GM10847 (cell line): ENCODE results near the gene ABAT.

Experiments
- POLR2A ChIP-seq: IDR thresholded peaks from 2 replicates; pipeline ENCODE4 v1.6.1; 2011; ENCODE audit not compliant: insufficient read length; ENCODE audit errors: extremely low read depth

ABAT gene

DNA sequence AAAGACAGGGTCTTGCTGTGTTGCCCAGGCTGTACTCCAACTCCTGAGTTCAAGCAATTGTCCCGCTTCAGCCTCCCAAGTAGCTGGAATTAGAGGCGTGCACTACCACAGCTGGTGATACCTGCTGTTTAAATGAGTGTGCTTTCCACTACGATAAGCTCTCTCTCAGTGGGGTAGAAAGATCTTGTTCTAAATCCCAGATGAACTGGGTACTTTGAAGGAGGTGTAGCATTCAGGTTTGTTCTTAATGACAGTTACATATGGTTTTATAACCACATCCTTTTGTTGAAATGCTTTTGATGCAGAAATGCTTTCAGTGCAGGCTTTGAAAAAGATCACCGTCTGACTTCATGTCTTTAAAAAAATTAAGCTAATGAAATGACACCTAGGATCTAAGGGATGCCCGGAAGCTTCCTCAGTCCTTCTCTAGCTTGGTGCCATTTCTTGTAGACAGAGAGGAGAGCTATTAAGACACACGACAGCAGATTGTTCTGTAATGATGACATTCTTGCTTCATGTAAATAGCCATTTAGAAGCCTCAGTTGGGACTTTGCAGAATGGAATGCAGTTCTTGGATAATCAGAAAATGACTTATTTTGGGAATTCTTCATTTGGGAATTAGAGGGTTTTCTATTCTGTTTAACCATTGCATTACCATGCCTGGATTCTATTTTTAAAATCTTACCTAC is 142.7 kb downstream of the ABAT start:
- TF ChIP-seq POLR2A: no peak

DNA sequence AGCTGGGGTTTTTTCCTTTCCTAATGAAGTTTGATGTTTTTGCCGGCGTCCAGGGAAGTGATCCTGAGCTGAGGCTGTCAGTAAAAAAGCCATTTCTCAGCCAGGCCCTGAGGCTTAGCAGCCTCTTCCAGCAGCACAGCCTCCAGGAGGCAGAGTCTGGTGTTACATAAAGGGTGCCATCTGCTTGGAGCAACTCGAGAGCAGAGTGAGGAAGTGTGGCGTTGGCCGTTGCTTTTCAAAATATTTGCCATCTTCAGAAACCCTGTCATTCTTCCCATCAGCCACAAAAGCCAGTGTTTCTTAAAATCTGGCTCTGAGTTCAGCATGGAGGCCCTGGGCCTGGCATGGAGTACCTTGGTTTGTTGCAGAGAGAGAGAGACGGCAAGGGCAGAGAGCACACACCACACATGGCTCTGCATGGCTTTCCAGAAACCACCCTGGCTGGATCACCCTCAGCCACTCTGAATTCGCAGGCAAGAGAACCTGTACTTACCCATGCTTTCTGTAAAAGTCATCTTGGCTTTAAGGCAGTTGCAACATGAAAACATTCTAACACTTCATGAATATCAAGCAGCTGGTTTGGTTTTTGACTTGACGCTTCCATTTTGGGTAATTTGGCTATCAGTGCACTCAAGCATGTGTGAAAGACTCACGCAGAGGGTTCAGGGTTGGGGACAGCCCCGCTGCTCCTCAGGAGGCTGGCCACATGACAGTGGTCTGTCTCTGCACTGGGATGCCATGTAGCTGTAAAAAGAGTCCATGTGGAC is 144.3 kb downstream of the ABAT start:
- TF ChIP-seq POLR2A: no peak

DNA sequence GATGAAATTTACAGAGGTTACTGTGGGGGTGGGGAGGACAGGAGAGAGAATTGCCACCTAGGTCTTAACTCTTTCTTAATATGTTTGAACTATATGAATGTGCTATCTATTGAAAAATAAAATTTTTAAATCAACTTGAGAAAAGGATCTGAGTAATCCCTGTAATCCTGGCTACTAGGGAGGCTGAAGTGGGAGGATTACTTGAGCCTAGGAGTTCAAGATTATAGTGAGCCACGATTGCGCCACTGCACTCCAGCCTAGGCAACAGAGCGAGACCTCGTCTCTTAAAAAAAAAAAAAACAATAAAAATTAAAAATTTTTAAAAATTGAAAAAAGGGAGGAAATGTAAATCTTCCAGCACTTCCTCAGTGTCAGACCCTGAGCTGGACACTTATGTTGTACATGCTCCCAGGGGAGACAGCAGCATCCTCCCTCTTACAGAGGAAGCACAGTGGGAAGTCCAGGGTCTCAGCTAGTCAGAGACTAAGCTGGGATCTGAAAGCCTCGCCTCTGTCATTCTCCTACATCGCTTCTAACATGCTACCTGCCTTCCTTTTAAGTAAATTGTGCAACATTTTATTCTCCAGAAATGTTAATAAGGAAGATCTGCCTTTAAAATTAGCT is 145.1 kb downstream of the ABAT start:
- TF ChIP-seq POLR2A: no peak

DNA sequence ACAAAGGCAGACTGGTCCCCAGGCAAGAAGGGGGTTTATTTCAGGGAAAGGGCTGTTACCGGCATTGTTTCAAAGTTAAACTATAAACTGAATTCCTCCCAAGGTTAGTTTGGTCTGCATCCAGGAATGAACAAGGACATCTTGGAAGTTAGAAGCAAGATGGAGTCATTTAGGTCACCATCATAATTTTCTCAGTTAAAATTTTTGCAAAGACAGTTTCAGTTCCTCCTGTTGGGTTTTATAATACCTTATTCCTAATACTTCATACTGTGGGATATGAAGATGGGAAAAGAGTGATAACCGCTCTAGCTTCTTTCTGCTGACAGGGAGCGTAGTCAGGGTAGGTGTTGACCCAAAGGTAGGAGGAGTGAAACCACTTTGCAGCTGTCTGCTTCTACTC is 148.0 kb downstream of the ABAT start:
- no peak for TF ChIP-seq POLR2A

DNA sequence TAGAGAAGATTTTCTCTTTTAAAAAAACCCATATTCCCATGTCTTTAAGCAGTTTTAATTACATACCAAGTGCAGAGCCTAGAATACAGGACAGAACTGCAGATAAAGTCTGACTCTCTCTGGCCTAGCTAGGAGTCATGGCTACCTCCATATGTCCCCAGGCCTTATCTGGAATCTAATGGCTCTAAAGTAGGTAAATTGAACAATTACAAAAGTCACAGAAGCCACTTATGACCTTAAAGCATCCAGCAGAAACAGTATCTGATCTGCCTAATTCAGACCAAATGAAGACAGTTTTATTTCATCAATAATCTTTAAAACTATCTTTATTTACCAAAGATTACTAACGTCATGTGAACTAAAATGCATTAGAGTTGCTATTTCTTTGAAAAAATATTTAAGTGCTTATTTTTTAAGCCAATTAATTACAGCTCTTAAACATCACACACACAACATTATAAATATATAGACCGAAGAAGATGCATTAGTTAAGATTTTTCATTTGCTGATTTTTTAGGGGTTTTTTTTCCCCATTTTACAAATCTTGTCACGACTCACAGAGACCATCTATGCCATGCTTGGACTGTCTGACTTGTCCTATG is 152.0 kb downstream of the ABAT start:
- TF ChIP-seq POLR2A: no peak

DNA sequence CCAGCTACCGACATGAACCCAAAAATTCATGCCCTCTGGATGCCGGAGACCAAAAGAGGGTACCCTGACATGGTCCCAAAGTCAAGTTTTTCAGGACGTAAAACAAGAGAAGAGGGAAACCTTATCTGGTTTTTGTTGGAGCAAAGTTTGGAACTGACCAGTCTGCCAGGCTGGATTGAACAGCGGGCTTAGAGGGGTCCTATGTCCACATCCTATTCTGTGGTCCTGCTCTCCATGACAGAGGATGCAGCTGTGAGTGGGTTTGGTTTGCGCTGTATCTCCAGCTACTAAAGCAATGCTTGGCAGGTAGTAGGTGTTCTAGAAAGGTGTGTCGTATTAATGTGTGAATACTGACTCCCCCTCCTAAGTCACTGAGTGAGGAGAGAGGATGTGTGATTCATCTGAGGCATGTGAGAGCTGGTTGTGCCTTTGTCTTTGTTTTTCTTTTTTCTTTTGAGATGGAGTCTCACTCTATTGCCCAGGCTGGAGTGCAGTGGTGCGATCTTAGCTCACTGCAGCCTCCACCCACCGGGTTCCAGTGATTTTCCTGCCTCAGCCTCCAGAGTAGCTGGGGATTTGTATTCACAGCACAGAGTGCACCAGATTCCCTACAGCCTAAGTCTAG is 154.2 kb downstream of the ABAT start:
- TF ChIP-seq POLR2A: no peak

DNA sequence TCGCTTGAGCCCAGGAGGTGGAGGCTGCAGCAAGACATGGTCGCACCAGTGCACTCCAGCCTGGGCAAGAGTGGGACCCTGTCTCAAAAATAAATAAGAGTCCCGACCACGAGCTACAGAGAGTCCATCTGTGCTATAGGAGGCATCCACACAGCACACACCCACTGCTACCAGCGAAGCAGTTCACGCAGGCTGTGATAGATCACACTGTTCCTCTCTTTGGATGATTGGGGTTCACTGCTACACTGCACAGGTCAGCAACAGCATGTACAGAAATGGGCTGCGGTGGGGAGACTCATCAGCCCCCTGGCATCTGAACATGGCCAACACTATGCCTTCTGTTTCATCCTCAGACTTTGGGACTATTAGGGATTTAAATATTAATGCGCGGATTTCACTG is 157.0 kb downstream of the ABAT start:
- TF ChIP-seq POLR2A: no peak

DNA sequence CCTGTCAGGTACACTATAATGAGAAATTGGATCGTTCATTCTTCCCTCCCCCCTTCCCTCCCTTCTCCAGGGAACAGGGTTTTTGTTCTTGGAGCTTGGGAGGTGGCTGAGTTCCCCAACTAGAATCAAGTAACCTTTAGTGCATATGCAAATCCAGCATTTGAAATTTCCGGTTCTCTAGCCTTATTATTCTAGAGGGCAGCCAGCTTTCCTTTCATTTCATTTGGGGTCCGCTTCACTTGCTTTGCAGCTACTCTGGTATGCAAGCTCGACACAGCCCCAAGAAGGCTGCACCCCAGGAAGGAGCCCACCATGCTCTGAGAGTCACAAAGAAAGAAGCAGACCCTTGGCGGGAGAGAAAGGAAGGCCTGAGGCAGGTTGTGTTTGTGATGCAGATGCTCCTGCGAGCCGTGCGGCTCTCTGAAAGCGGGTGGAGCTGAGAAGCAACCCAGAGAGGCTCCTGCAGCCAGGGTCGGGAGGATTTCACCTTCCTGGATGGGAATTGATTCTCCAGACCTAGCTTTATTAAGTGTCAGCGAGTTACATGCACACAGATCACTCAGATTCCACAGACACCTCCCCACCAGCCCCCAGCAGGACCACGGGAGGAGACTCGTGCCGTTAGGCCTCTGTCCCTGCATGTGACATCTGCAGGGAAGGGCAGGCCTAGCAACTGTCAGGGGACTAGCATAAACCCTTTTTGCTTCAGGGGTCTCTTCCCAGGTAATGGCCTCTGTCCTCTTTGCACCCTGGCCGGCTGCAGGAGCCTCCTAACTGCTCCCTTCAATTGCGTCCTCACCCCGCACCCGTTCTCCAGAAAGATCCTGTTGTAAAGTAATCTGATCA is 157.7 kb downstream of the ABAT start:
- TF ChIP-seq POLR2A: no peak

DNA sequence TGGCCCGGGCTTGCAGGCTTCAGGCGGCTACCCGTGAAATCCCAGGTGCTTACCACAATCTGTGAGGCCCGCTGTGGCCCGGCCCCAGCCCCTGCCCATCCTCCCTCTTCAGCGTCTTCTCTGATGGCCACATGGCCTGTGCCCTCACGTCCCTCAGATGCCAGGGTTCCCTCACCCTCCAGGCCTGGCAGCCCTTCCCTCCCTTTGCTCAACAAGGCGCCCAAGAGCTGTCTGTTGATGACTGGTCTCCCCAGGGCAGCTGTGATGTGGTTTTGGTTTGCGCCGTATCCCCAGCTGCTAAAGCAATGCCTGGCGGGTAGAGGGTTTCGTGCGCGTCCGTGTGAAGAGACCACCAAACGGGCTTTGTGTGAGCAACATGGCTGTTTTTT is 158.3 kb downstream of the ABAT start:
- TF ChIP-seq POLR2A: no peak
